ENCODE measurements around the gene BTN1A1.
"Not testable (repeated sequence)": the region's sequence is repeated elsewhere in the genome, so short reads cannot be mapped to it uniquely, and the experiment has no call there.

BTN1A1 gene

DNA sequence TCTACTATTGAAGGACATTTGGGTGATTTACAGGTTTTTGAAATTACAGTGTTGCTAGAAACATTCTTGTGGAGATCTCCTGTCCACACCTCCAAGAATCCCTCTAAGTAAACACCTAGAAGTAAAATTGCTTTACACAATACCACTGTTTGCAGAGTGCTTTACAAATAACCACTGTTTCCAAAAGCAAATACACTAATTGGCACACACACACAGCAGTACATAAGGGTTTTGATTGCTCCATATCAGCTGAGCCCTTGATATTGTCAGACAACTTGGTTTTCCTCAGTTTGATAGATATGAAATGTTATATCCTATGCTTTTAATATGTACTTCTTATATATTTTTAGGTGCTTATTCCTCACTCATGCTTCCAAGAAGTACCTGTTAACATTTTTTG is 44.4 kb downstream of the BTN1A1 start:
- no peak overlapping the region for H3K27ac ChIP-seq
- POLR2A ChIA-PET (ENCODE audit: low non-redundant PET), result no interaction called here
- CTCF ChIA-PET, result no interaction called here
- TF ChIP-seq, protein P1, sequence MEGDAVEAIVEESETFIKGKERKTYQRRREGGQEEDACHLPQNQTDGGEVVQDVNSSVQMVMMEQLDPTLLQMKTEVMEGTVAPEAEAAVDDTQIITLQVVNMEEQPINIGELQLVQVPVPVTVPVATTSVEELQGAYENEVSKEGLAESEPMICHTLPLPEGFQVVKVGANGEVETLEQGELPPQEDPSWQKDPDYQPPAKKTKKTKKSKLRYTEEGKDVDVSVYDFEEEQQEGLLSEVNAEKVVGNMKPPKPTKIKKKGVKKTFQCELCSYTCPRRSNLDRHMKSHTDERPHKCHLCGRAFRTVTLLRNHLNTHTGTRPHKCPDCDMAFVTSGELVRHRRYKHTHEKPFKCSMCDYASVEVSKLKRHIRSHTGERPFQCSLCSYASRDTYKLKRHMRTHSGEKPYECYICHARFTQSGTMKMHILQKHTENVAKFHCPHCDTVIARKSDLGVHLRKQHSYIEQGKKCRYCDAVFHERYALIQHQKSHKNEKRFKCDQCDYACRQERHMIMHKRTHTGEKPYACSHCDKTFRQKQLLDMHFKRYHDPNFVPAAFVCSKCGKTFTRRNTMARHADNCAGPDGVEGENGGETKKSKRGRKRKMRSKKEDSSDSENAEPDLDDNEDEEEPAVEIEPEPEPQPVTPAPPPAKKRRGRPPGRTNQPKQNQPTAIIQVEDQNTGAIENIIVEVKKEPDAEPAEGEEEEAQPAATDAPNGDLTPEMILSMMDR (conservative IDR thresholded peaks at IDR 0.05; ENCODE audit: low read depth), result no peak
- DNase-seq (ENCODE audit: low spot score), result no peak

DNA sequence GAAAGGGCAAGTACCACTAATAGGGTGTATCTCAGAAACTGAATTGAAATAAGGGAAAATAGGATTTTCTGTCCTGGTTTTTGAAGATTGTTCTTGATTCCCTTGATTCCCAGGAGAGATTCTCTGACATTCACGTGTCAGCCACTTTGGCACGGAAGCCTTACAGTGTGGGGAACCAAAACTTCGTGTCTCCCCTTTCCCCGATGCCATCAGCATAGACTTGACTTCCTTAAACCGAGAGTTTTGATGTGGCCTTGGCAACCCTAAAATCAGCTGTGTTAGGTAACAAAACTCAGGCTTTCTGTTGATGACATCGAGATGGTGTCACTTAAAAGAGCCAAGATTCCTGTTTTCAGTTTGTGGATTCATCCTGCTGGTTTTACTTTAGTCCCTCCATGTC is 45.5 kb downstream of the BTN1A1 start:
- CTCF ChIA-PET, result interaction anchor here (0.7 kb wide), 1 partner anchor 71 kb away, joined by 3 read pairs; no protein-coding TSS in a partner anchor
- DNase-seq (ENCODE audit: low spot score), result no peak
- no peak overlapping the region for H3K27ac ChIP-seq
- POLR2A ChIA-PET (ENCODE audit: low non-redundant PET), result no interaction called here
- TF ChIP-seq, protein P1 (conservative IDR thresholded peaks at IDR 0.05; ENCODE audit: low read depth), result no peak

- DNase-seq (ENCODE audit: low spot score); POLR2A ChIA-PET (ENCODE audit: low non-redundant PET); CTCF ChIA-PET; H3K27ac ChIP-seq: not testable (repeated sequence)
Measured at GRCh38 chr6:26547363-26547762, 47.3 kb downstream of the BTN1A1 start.

GRCh38 chr6:26550250-26550993 is 50.3 kb downstream of the BTN1A1 start:
- TF ChIP-seq, protein P1 (conservative IDR thresholded peaks at IDR 0.05; ENCODE audit: low read depth), result no peak
- DNase-seq (ENCODE audit: low spot score), result peak; percentile 46
- peak overlapping the region; percentile 45 for H3K27ac ChIP-seq
- CTCF ChIA-PET, result no interaction called here
- POLR2A ChIA-PET (ENCODE audit: low non-redundant PET), result no interaction called here

DNA sequence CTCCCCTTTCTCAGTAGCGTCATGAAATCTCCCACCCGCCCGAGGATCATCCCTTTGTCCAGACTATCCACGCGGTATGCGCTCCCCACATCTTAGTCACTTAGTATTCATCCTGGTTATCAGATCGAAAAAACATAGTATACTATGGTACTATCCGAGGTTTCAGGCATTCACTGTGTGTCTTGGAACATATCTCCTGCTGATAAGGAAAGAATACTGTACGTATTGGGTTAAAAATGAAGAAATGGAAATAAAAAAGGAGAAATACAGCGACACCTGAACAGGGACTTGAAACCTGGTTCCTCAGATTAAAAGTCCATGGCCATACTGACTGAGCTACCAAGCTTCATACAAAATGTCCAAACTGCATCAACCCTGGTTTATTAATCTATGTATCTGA is 52.1 kb downstream of the BTN1A1 start:
- H3K27ac ChIP-seq, result no peak overlapping the region
- POLR2A ChIA-PET (ENCODE audit: low non-redundant PET), result no interaction called here
- no peak for DNase-seq (ENCODE audit: low spot score)
- TF ChIP-seq, protein P1 (conservative IDR thresholded peaks at IDR 0.05; ENCODE audit: low read depth), result no peak
- CTCF ChIA-PET, result interaction anchor here (0.6 to 0.7 kb wide), 2 partner anchors 19 to 226 kb away, joined by 3 read pairs; no protein-coding TSS in a partner anchor

DNA sequence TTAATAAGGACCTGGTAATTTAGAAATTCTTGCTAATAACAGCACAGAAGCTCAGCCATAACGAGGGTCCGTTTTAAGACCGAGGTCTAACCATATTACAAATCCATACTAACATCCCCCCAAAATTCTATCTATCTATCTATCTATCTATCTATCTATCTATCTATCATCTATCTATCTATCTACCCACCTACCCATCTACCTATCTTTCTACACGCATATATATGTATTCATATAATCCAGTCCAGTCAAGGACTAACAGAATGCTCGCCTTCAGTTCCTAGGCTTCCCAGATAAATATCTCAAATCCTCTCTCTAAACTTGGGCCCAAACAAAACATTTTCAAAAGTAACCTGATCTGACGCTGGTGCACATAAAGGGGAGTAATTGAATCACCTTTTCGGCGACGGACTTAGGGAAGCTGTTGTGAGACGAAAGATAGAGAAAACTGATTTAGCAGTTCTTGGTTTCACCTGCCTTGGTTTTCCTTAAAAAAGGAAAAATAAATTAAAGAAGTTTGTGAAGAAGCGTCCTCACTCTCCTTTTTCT is 52.6 kb downstream of the BTN1A1 start:
- TF ChIP-seq, protein P1 (conservative IDR thresholded peaks at IDR 0.05; ENCODE audit: low read depth), result no peak
- no peak overlapping the region for H3K27ac ChIP-seq
- DNase-seq (ENCODE audit: low spot score), result no peak
- POLR2A ChIA-PET (ENCODE audit: low non-redundant PET), result no interaction called here
- CTCF ChIA-PET, result interaction anchor here (0.6 kb wide), 1 partner anchor 226 kb away, joined by 3 read pairs; no protein-coding TSS in a partner anchor

DNA sequence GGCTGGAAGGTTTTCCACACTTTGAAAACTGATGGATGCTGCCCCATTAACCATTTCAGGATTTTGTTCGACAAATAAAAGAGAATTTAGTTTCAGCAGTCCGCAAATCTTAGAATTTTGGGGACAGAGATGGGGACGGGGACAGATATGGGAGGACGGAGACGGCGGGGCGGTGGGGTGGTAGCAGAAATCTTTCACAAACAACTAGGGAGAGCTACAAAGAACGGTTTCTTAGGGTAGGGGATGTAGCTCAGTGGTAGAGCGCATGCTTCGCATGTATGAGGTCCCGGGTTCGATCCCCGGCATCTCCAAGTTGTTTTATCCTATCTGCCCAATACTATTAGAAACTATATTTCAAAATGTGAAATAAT is 53.1 kb downstream of the BTN1A1 start:
- TF ChIP-seq, protein P1 (conservative IDR thresholded peaks at IDR 0.05; ENCODE audit: low read depth), result no peak
- H3K27ac ChIP-seq, result no peak overlapping the region
- ChIA-PET POLR2A (ENCODE audit: low non-redundant PET) (no interaction called here), CTCF (no interaction called here)
- DNase-seq (ENCODE audit: low spot score), result no peak
